ENCODE results near the gene FAM53A.

- TF ChIP-seq ARNT (IDR thresholded peaks at IDR 0.05) (no peak), ELF4 (IDR thresholded peaks at IDR 0.05) (no peak), FOXA1 (IDR thresholded peaks at IDR 0.05) (no peak), SP1 (IDR thresholded peaks at IDR 0.05) (no peak)
Observed at GRCh38 chr4:1666391-1666790, 17.7 kb downstream of the FAM53A start.
